ENCODE measurements around the gene MNX1. TPM values are rescaled to one million over a fixed set of nuclear protein-coding genes. Genes with fewer than 3 reads are reported as not detected.

MNX1 gene
- total RNA-seq, 2 donors from 2014 or later = not detected

DNA sequence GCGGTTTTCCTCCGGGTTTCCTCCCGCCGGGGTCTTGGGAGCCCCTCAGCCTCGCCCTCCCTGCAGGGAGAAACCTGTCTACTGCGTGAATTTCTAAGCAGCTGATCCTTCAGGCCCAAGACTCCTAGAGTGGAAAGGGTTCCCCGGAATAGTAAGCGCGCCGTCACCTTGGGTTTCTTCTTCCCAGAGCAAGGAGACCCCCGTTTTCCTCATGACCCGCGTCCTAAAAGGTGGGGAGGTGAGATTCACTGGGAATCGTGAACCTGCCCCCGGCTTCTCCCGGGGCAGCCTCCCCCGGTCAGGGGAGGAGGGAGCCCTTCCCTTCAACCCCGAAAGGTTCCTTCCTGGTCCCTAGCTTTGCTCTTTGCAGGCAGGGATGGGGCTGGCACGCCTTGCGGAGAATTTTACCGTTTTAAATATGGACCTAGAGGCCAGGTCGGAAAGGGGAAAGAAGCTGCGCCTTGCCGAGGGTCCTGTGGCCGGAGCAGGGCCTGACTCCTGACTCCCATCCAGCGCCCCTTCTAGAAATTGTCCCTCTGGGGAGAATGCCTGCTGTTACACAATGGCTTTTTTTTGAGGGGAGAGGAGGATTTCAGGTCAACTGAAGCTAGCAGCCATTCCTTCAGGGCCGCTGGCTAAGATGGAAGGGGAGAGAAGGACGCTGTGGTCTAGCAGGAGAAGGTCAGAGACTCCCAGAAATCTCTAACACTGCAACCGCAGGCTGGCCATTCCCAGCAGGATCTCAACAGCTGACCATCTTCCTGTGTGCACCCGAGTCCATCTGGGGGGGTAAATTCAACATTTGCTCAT is 11.6 kb upstream of the MNX1 start:
- H3K27ac Mint-ChIP-seq = no peak overlapping the region
- H3K27me3 Mint-ChIP-seq = peaks cover 66% of the 10 kb centered on the region
- H3K4me1 Mint-ChIP-seq = peaks cover 8% of the 10 kb centered on the region
- H3K36me3 Mint-ChIP-seq (ENCODE audit: low read depth) = peaks cover 10% of the 10 kb centered on the region
- no peak for ATAC-seq (replicated peaks)
- H3K4me3 Mint-ChIP-seq = no peak overlapping the region
- H3K9me3 Mint-ChIP-seq = no peaks in the 10 kb centered on the region

DNA sequence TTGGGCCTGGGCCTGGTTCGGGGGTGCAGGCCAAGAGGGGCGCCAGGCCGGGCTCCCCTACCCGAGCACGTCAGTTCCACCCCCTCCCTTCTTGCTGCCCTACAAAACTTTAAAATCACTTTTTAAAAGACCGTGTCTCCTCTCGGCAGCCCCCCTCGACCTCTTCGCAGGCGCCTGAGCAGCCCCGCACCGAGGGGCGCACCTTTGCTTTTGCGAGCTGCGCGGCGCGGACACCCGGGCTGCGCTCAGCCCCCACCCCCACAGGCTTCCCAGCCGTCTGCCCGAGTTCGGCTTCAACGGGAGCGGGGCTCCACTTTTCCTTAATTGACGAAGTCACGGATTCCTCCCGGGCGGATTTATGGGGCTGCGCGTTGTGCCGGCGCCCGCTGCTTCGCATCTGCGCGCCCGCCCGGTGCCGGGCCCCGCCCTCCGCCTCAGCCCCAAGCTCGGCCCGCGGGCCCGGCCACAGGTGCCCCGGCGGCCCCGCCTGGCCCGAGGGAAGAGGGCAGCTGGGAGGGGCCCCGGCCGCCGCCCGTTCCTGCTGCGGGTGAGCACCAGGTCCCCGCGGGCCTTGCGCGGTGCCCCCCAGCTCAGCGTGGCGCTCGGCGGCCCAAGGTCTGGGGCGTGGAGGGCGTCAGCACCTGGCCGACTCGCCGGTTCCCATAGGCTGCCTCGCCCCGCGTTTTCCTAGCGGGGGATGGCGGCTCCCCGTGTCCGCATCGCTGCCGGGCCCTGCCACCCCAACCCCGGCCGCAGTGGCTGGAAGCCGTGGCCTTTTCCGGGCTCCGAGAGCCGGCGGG is 10.8 kb upstream of the MNX1 start:
- Mint-ChIP-seq H3K9me3 (no peaks in the 10 kb centered on the region), H3K4me3 (no peak overlapping the region), H3K4me1 (peaks cover 11% of the 10 kb centered on the region), H3K27ac (no peak overlapping the region), H3K36me3 (ENCODE audit: low read depth) (peaks cover 10% of the 10 kb centered on the region), H3K27me3 (peaks cover 64% of the 10 kb centered on the region)
- ATAC-seq (replicated peaks) = no peak

DNA sequence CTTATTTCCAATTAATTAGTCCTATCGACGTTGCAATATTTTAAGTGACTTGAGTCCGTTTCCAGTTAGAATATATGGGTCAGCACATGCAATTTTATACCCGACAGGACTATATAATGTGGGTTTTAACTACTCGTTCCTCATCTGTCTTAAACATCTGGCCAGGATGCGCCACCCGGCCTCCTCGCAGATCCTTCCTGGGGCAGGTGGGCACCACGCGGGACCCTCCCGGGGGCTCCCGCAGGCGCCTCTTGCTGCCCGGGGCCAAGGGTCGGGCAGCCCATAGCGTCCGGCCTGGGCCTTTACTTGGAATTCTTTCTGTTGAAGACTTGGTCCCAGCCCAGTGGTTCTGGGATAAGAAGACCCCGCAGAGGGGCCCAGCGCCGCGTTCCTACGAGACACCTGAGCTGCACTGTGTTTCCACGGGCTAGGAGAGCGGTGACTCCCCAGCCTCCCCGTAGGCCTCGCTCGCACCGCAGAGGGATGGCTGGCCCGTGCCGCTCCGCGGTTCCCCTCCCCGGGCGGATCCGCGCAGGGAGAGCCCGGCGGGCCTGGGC is 10.1 kb upstream of the MNX1 start:
- no peak overlapping the region for H3K4me3 Mint-ChIP-seq
- peaks cover 11% of the 10 kb centered on the region for H3K4me1 Mint-ChIP-seq
- no peak for ATAC-seq (replicated peaks)
- no peaks in the 10 kb centered on the region for H3K9me3 Mint-ChIP-seq
- no peak overlapping the region for H3K27ac Mint-ChIP-seq
- H3K27me3 Mint-ChIP-seq = peaks cover 62% of the 10 kb centered on the region
- peaks cover 10% of the 10 kb centered on the region for H3K36me3 Mint-ChIP-seq (ENCODE audit: low read depth)

DNA sequence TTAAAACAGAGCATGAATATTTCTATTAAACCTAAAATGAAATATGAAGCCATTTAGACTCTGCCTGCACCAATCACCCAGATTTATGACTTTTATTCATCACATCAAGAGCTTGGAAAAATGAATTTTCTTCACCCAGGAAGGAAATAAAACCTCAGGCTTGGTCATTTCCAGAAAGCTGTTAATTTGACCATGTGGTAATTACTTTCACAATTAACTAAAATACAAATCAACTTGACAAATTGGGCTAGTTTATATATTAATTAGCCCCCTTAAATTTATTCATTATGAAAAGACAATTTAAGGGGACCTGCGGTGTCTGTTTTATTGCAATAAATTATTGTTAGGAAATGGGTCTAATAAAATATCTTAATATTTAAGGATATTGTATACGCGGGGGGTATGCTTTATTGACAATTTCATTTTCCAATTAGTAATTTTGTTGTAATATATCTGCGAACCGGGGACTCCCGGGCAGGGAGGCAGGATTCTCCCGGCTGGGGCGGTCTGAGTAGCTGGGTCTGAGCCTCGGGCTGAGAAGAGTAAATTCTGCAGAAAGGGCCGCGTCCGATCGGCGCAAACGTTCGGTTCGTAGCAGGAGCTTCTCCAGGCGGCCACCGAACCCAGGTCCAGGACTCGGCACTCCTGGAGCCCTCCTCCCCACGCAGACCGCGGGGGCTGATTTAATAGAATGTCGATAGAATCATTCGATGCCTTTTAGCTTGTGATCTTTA is 9.4 kb upstream of the MNX1 start:
- Mint-ChIP-seq H3K4me3 (no peak overlapping the region), H3K27ac (no peak overlapping the region), H3K36me3 (ENCODE audit: low read depth) (peaks cover 10% of the 10 kb centered on the region), H3K9me3 (no peaks in the 10 kb centered on the region), H3K27me3 (peaks cover 55% of the 10 kb centered on the region), H3K4me1 (peaks cover 11% of the 10 kb centered on the region)
- ATAC-seq (replicated peaks) = no peak

DNA sequence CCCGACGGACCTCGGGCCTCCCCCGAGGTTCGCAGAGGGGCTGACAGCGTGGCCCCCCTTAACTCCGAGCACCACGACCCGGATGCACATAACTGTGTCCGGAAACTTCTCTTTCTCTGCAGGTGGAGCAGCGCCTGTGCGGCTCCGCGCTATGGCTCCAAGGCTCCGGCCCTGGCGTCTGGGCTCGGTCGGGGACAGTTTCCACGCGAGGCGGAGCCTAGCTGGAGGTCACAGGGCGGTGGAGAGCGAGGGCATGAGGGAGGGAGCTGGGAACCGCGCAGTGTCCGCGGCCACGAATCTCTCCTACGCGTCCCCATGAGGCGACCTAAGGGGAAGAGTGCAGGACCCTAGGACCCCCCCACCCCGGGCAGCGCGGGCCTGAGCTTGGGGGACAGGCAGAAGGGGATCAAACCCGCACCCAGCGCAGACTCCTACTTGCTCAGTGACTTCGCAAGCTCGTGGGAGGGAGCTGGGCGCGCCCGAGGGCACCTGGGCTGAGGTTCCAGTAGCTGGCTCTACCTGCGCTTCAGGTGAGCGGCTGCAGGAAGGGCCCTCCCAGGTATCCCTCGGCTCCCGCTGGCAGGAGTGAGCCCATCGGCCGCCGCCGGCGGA is 8.6 kb upstream of the MNX1 start:
- no peak for ATAC-seq (replicated peaks)
- Mint-ChIP-seq H3K36me3 (ENCODE audit: low read depth) (peaks cover 10% of the 10 kb centered on the region), H3K27ac (no peak overlapping the region), H3K9me3 (no peaks in the 10 kb centered on the region), H3K27me3 (peaks cover 53% of the 10 kb centered on the region), H3K4me1 (peaks cover 11% of the 10 kb centered on the region), H3K4me3 (peak overlapping the region; percentile 63)

DNA sequence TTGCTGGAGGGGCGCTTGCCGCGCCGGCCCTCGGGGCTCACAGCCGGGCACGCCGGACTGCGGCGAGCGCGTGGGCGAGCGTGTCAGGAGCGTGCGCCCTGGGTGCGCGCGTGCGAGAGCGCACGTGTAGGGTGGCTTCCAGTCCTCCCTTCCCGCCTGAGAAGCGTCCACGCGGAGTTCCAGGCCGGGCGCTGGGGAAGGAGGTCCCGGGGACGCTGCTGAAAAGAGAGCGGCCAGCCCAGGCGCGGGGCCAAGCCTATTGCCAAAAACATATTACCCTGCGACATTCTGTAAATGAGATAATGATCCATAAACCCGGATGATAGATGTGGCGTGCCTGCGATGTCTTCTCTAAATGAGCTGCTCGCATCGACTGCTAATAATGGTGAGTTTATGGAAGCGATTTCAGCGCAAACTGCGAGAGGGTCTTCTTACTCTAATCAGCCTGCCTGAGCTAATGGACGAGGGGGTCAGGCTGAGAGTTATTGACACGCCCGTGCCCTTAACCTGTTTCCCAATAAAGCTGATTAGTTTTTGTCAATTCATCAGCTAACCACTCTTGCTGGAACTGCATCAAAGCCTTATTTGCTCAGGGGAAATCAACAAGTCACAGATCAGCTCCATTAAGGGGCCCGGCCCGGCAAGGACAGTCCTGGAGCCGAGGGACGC is 8.0 kb upstream of the MNX1 start:
- Mint-ChIP-seq H3K9me3 (no peaks in the 10 kb centered on the region), H3K27me3 (peaks cover 55% of the 10 kb centered on the region), H3K4me3 (peak overlapping the region; percentile 63), H3K27ac (no peak overlapping the region), H3K4me1 (peaks cover 11% of the 10 kb centered on the region), H3K36me3 (ENCODE audit: low read depth) (peaks cover 10% of the 10 kb centered on the region)
- no peak for ATAC-seq (replicated peaks)

DNA sequence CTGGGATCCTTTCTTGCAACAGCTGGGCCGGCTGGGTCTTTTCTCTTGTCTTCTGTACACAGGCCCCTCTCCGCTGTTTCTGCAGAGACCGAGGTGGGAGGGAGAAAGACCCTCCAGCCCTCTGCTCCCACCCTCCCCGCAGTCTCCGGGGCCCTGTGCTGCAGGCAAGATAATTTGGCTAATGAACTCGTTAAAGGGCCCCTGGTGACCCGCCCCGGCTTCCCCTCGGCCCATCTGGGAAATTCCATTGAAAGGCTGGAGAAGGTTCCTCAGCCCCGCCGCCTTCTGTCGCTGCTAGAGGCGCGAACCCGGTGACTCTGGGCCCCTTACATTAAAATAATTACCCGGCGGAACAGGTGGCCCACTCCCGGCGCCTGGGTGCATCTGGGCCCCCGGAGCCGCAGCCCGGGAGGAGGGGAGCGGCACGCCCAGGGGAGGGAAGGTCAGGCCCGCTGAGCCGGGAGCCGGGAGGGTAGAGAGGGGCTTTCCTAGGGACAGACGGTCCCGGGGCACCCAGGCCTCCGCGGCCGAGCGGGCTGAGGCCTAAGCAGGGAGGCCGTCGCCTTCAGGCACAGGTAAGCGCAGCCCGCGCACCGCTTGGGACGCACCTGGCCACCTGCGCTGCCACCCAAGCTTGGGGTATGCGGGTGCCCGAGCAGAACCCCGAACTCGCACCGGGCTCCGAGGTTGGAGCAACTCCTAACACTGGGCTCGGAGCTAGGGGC is 7.3 kb upstream of the MNX1 start:
- no peak overlapping the region for H3K27ac Mint-ChIP-seq
- peaks cover 10% of the 10 kb centered on the region for H3K36me3 Mint-ChIP-seq (ENCODE audit: low read depth)
- peak overlapping the region; percentile 41 for H3K4me3 Mint-ChIP-seq
- peaks cover 56% of the 10 kb centered on the region for H3K27me3 Mint-ChIP-seq
- H3K9me3 Mint-ChIP-seq = no peaks in the 10 kb centered on the region
- ATAC-seq (replicated peaks) = no peak
- H3K4me1 Mint-ChIP-seq = peaks cover 11% of the 10 kb centered on the region

DNA sequence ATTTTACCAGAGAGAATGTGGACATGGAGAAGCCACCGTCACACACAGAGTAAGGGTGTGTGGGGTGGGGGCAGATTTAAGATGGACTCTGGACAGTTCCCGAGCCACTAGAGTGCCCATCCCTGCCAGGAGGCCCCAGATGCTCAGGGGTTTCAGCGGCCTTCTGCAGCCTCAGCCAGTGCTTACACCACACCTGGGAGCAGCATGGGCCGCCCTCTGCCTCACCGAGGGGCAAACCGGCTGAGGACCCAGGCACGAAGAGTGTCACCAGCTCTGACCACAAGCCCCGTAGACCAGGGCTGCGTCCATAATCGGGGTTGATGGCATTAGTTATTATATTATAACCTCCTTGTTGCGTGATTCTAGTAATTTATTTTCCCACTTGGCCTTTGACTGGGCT is 6.7 kb upstream of the MNX1 start:
- peaks cover 13% of the 10 kb centered on the region for H3K4me1 Mint-ChIP-seq
- no peaks in the 10 kb centered on the region for H3K9me3 Mint-ChIP-seq
- no peak overlapping the region for H3K27ac Mint-ChIP-seq
- peaks cover 54% of the 10 kb centered on the region for H3K27me3 Mint-ChIP-seq
- peak overlapping the region; percentile 41 for H3K4me3 Mint-ChIP-seq
- ATAC-seq (replicated peaks) = no peak
- H3K36me3 Mint-ChIP-seq (ENCODE audit: low read depth) = peaks cover 10% of the 10 kb centered on the region

DNA sequence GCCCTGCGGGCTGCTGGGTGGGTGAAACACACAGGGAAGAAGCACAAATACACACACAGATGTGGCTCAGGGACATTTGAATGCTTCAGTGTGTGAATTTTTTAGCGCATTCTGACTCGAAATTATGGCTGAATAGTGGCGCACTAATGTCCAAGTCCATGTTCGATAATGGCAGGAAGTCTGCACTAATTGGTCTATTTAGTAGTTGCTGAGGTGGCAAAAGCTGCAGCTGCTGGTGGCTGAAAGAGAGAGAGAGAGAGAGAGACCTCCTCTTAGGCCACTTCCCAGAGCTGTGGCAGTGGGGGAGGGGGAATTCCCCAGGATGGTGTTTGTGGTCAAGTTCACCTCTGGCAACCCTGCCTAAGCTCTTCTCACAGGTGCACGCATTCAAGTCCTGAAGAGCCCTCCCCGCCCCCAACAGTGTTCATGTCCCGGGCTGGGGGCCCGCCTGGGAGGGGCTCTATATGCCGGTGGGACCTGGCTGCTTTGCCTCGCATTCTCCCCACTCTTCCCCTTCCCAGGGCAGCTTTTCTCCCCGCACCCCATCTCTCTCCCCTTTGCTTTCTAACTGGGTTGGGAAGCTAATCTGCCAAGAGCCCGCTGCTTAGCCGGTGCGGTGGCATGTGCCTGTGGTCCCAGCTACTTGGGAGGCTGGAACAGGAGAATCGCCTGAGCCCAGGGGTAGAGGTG is 6.0 kb upstream of the MNX1 start:
- H3K9me3 Mint-ChIP-seq = no peaks in the 10 kb centered on the region
- peak overlapping the region; percentile 41 for H3K4me3 Mint-ChIP-seq
- peaks cover 57% of the 10 kb centered on the region for H3K27me3 Mint-ChIP-seq
- ATAC-seq (replicated peaks) = peak; percentile 91
- peaks cover 10% of the 10 kb centered on the region for H3K36me3 Mint-ChIP-seq (ENCODE audit: low read depth)
- H3K27ac Mint-ChIP-seq = no peak overlapping the region
- H3K4me1 Mint-ChIP-seq = peaks cover 20% of the 10 kb centered on the region

DNA sequence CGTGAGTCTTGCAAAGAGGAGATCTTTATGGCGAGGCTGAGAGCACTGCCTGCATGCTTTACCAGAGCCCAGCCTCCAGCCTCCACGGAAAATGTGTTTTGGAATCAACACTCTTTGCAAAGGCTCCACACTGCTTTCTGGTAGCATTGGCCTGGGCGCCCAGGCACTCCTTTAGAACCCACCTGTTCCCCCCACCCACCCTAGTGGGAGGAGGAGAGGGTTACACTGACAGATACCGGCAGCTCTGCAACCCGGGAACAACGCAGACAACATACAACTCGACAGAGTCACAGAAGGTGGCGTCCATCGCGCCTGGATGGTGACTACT is 5.5 kb upstream of the MNX1 start:
- H3K4me3 Mint-ChIP-seq = peak overlapping the region; percentile 41
- ATAC-seq (replicated peaks) = no peak
- peaks cover 10% of the 10 kb centered on the region for H3K36me3 Mint-ChIP-seq (ENCODE audit: low read depth)
- H3K4me1 Mint-ChIP-seq = peaks cover 20% of the 10 kb centered on the region
- H3K9me3 Mint-ChIP-seq = no peaks in the 10 kb centered on the region
- H3K27ac Mint-ChIP-seq = no peak overlapping the region
- H3K27me3 Mint-ChIP-seq = peaks cover 58% of the 10 kb centered on the region

DNA sequence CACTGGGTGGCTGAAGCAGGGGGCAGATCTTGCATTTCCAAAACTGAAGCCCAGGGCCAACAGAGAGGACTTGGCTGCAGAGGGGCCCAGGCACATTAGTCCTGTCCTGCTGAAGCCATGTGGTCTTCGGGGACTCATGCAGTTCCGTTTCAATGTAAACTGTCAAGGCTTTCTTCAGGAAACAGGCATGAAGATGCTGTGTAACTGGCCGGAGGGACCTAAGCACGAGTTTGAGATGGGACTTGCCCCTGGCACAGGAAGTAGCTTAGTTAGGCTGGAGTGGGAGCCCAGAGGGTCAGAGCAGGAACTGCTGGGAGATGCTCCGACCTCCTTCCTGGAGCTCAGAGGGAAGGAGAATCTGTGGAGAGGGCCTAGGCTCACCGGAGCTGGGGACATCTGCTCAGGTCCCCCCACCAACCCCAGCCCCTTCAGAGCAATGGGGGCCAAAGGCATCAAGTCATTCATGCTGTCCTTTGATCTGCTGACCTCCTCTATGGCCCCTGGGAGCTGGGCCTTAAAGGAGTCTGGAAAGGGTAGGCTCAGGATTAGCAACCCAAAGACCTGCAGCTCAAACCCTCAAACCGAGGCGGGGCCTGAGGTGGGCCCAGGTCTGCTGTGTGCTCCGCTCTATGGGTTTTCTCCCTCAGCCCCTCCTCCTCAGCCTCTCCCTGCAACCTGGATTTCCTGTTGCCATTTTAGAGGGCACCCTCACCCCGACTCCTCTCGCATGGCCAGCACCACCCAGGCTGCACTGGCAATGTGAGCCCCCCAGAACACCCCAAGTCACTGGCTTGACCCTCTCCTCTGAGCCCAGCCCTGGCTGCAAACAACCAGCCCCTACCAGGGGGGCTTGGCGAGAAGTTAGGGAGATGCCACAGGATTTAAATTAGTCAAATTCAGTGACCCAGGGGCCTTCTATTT is 4.4 kb upstream of the MNX1 start:
- Mint-ChIP-seq H3K4me3 (no peak overlapping the region), H3K4me1 (peaks cover 20% of the 10 kb centered on the region), H3K36me3 (ENCODE audit: low read depth) (peaks cover 10% of the 10 kb centered on the region), H3K27me3 (peaks cover 53% of the 10 kb centered on the region), H3K27ac (no peak overlapping the region), H3K9me3 (no peaks in the 10 kb centered on the region)
- no peak for ATAC-seq (replicated peaks)

Measured in activated T-helper 17 cell treated with anti-CD3 and anti-CD28 coated beads, Interleukin-2, amount 50 U/mL, for 72 hours (primary cell).